GM18508 (cell line): ENCODE measurements around the gene HHAT.
"Not testable (repeated sequence)": the region's sequence is repeated elsewhere in the genome, so short reads cannot be mapped to it uniquely, and the experiment has no call there.

Experiments
- ATAC-seq: cut with Tn5 transposase; IDR thresholded peaks from one replicate; pipeline ENCODE4 v1.9.1; 2021; ENCODE audit warnings: moderate number of reproducible peaks; ENCODE audit not compliant: insufficient read depth, unreplicated experiment

The HHAT gene

DNA sequence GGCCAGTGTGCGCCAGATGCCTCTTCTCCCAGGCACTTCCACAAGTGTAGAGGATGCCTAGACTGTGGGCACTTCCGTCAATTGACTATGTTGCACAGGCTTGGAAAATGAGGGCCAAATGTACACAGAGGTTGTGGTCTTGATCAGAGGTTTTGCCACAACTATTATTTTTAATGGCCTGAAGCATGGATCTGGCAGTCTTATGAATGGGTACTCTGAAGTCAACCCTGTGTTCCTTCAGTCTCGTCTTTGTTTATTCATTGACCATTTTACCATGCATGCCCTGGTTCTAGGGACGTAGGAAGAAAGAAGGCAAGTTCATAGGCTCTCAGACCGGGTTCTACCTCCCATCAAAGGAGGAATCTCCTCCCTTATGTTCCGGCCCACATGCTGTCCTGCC is 329.1 kb downstream of the HHAT start:
- ATAC-seq, result no peak

DNA sequence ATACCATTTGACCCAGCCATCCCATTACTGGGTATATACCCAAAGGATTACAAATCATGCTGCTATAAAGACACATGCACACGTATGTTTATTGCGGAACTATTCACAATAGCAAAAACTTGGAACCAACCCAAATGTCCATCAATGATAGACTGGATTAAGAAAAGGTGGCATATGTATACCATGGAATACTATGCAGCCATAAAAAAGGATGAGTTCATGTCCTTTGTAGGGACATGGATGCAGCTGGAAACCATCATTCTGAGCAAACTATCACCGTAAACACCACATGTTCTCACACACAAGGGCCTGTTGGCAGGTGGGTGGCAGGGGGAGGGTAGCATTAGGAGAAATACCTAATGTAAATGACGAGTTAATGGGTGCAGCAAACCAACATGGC is 332.8 kb downstream of the HHAT start:
- ATAC-seq, result not testable (repeated sequence)

DNA sequence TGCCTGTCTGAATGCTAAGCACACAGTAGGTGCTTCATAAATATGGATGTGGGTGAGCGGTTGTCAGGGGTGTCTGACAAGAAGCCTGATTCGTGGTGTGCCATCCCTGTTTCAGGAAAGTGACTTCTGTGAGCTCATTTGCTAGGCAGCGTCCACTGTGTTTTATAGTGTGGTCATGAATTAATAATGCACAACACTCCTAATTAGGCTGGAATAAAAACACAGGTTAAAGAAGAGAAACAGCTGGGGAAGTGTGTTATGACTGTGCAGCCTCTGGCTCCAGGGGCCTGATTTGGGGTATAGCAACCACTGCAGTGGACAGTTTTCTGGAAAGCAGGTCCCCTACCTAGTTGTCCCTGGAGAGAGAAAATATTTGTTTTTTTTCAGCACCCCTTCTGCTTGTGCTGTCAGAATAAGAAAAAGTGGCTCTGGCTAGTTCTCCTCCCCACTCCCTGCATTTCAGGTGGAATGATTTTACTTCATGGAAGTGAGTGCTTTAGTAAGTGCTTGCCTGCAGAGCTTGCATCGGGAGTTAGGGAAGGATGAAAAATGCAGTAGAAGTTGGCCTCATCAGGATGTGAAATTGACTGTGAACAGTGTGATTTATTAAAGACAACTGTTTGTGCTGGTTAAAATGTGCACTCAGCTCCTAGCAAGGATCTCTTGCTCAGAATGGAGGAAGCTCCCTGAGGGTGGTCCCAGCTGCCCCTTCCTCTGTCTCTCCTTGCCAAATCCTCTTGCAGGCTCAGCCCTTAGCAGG is 333.8 kb downstream of the HHAT start:
- no peak for ATAC-seq

DNA sequence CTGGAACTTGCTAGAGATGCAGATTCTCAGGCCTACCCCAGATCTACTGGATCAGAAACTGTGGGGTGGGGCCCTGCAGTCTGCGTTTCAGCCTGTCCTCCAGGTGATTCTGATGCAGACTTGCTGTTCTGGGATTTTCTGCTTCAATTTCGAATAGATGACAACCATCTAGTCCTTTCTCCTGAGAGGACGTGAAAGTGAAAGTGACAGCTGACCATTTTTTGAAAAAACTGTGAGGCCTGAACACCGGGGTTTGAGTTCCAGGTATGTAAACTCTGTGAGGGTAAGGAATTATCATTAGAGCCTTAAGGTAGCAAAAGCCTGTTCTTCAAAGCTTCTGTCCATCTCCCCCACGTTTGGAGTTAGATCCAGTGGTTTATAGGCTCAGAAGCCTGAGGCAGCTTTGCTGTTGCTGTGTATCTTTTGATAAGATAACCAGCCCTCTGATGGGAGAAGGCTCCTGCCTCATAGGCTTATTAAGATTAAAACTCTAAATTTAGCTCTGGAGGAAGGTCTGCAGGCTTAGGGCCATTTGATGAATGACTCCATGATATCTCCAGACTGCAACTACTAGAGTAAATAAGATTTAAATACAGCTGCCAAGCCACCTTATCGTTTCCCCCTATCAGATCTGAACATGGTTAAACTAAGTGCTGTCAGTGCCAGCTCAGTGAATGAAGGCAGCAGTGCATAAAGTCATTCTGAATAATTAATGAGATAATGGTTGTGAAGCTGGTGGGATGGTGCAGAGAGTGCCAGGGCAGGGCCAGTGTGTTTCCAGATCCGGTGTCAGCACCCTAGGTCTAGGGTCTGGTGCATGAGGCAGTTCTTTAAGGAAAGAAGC is 335.2 kb downstream of the HHAT start:
- no peak for ATAC-seq

DNA sequence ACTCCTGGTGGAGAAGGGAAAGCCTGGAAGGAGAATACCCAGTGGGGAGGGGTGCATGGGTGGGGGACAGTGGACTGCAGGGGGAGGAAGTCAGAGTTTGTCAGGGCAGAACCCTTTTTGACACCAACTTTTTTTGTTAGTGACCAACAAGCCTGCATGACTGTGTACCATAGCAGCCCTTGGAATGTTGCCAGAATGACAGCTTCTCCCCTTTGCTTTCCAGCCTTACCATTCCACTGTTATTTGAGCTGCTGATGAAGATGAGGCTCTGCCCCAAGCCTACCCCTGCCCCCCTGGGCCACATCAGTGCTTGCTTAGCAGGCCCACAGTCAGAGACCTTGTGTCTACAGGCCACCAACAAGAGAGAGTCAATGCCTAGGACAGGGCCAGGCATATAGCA is 341.2 kb downstream of the HHAT start:
- no peak for ATAC-seq

DNA sequence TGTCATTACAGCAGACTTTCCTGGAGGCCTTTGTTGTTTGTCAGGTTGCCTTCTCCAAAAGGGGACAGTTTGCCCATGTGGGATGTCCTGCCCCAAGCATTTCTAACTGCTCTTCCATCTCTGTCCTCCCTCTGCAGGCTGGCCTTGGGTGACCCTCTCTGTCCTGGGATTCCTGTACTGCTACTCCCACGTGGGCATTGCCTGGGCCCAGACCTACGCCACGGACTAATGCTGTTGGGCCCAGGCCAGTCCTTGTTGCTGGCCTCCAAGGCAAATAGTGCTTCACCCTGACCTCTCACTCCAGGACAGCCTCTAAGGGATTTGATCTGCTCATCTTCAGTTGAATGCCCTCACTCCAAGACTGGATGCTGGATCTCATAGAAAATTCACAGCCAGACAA is 345.4 kb downstream of the HHAT start:
- no peak for ATAC-seq

DNA sequence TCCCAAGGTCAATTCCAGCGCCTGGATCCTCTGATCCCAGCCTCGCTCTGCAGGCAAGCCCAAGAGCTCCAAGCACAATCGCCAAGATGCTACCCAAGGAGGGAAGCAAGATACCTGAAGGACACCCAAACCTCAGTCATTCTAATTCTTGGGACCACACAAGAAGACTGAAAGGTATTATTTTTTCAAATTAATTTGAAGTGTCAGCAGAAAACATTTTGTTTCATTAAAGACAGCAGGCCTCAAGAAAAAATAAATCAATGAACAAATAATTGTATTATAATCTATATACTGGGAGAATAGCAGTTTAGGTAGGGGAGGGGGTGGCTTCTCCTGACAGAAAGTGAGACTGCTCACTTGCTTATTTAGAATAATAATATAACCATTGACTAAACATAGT is 347.8 kb downstream of the HHAT start:
- no peak for ATAC-seq

DNA sequence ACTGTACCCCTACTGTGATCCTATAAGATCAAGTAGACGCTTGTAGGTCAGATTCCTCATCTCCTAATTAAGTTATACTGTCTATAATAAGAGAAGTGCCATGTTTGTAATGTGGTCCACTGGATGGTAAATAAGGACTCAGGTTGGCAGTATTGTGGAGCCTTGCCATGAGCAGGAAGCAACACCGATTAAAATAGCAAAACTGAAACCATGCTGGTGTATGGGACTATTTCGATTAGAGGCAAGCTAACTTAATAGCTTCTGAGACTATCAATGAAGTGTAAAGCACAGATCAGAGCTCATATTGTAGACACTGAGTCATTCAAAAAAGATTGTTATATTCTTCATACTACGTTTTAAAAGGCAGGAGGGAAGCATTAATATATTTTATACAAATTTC is 348.8 kb downstream of the HHAT start:
- no peak for ATAC-seq

DNA sequence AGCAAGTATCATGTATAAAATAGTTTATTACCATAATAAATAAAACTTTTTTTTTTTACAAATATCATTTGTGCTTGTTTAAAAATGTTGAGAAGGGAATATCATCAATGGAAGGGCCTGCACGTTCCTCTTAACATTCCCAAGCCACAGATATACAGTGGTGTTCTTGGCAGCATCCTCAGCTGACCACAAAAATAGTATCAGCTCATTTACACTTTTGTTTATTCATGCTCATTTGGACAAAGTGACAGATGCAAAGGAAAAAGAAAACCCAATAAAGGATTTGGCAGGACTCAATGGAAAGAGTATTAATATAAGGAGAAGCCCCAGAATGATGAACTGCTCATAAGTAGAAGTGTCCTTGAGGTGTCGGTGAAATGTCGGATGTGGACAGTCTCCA is 349.6 kb downstream of the HHAT start:
- no peak for ATAC-seq

DNA sequence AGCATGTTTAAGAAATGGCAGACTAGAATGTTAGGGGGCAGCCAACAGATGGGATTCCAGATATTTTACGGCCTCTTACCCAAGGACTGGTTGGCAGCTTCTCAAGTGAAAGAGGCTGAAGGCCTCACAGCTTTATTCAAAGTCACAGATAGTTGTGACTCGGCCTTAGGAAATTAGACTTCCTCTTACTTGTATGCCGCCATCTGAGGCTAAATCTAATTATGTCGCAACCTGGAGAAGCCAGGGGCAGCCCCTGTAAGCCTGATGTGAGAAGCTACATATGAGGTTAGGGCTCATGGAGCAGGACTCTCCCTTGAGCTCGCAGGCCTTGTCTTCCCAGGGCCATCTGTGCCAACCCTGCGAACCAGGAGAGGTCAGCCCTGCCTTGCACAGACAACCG is 352.5 kb downstream of the HHAT start:
- ATAC-seq, result no peak

DNA sequence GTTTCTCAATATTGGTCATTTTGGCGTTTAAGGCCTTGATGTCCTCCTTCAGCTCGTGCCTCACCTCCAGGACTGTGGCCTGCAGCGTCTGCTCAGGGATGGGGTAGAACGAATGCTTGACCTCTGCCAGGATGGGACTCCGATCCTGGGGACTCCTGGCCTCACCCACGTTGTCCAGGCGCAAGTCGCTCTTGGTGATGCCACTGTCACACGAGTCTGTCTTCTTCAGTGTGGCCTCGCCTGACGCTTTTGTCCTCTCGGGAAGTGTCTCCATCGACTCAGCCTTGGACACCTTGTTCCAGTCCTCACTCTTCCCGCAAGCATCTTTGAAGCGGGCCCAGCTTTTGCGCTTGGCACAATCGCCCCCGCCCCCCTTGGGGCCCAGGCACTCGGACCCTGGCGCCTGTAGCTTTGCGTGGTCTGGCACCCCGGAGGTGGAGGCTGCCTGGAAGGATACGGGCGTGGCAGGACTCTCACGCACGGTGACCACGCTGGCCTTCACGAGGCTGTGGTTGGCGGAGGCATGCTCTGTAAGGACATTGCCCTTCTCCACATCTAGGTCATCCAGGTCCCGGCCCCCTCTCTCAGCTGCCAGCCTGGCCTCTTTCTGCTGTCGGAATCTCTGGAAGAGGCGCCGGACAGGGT is 354.8 kb downstream of the HHAT start:
- ATAC-seq, result no peak

DNA sequence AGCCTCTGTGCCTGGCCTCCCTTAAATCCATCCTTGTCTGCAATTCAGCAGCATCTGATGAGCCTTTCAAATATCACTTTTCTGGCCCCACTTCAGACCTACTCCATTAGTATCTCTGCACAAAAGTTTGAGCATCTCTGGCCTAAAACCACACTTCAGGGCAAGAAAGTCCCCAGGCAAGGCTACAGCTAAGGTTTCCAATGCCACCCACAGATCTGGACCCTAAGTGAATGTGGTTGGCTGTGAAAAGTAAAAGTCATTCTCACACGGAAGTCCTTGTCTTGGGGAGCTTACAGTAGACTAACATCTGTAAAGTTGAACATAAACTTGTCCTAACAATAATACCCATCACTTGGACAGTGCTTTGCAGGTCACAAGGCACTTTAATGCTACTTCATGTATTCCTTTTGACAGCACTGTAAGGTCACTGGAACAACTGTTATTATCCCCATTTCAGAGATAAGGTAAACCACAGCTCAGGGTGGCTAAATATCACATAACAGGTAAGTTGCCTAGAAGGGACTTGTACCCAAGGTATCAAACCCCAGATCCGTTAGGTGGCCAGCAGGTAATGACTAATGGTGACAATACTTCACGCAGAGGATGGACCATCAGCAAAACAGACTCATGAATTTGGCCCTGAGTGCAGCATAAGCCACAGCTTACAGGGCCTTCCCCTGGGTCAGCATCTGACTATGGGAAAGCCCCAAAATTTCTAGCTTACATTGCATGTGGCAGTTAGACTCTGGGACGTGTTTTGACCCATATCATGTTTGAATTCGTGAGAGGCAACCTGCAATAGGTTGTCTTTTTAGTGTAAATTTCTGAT is 356.0 kb downstream of the HHAT start:
- ATAC-seq, result peak; percentile 73

DNA sequence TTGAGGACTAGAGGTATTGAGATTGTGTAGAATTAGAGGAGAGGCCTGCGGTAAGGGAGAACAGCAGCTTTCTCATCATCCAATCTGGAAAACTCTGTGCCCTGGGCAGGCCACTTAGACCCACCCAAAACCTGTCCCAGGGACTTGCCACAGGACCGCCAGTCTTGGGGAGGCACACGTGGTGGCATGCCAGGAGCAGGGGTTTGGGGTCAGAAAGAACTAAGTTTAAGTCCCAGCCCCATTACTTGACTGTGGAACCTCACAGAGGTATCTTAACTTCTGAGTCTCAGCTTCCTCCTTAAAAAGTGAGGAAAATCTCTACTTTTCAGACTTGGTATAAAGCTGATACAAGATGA is 356.6 kb downstream of the HHAT start:
- no peak for ATAC-seq

DNA sequence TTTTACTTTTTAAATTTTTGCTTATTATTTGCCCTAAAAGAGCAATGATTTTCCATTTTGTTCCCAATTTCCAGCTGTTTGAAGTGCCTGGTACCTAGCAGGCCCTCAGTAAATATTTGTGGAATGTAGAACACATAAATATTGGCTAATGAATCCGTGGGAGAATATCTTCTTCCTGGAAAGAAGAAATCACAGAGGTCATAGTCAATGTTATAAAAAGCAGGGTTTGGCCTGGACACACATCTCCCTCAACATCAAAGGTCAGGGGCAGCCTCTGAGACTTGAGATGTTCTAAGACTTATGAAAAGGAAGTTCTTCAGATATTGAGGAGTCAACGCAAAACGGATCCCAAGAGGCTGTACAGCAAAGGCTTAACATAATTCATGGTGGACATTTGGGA is 358.1 kb downstream of the HHAT start:
- no peak for ATAC-seq

DNA sequence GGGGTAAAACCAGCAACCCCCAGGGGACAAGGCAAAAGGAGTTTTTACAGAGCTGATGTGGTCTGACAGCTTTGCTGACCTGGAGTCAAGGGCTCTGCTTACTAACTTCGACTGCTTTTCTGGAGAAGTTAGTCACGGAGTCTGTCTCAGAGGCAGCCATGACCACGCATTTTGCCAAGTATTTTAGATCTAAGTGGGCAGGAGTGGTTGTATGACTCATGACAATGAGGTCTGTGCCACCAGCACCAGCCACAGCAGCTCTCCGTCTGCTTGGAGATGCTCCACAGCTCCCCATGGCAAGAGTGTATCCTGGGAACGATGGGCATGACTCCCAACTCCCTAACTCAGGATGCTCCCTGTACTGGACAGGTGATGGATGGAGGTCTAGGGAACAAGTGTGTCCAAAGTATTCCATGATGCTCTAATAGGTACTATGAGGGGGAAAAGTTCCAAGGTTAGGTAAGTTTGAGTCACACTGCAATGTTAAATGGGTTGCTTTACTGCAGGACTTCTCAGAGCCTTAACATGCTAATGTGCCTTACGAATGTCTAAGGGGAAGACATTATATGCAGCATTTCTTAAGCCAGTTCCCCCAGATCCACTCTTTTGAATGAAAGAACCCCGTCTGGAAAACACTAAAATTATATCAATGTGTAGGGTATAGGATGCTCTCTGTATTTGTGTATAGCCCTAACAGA is 359.0 kb downstream of the HHAT start:
- no peak for ATAC-seq

DNA sequence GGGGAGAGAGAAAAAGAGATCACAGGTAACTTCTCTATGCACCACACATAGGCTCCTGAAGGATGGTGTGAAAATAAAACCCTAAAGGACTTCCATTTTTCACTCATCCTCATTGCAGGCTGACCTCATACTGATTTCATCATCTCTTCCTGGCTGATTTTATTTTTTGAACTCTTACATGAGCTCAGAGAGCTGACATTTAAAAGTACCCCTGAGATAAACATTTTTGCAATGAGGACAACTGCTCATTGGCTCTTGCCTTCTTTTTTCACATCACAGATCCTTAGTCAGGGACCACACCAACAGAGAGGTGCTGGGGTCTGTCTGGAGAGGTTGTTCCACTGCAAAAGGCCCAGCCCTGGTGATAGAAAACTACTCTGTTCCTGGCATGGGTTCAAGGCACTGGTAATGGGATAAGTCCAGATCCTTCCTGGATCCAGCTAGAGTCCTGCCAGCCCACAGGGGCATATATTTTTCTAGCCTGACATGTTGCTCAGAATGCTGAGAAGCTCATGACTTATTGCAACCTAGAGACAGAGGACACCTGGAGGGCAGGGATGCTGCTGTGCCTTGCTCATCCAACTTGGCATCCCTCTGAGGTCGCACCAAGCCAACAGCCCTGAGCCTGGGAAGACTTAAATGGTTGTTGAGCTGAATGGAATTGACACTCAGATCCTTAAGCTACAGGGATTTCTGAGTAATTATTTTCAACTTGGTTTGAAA is 360.0 kb downstream of the HHAT start:
- no peak for ATAC-seq

DNA sequence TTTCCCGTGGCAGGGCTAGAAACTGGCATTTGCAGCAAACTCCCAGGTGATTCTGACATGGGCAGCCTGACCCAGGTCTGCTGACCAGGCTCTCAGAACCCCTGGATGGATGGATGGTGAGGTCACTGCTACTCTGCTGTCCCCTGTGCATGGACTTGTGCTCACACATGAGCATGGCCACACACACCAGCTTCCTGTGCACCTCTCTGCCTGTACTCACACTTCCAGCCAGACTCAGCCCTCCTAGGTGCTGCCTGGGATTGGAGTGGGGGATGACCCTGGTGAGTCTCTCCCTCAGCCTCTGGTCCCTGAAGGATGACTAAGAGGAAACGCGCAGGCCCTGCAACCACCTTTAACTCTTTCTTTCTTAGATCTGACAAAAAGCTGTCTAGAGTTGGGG is 361.1 kb downstream of the HHAT start:
- no peak for ATAC-seq

DNA sequence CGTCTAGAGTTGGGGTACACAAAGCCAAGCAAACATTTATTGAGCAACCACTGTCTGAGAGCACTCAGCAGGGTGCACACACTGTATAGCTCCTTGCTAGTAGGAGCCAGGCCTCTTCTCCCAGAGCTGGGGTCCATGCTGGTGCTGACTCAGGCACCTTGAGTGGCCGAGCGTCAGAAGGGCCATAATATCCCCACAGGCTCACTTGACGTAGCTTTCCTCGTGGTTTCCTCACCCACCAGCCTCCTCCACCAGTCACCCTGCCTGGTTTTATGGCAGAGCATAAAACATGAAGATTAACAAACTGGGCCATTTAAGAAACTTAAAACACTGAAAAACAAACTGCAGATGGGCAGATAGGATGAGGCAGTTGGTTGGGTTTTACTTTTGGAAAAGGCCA is 361.5 kb downstream of the HHAT start:
- no peak for ATAC-seq

DNA sequence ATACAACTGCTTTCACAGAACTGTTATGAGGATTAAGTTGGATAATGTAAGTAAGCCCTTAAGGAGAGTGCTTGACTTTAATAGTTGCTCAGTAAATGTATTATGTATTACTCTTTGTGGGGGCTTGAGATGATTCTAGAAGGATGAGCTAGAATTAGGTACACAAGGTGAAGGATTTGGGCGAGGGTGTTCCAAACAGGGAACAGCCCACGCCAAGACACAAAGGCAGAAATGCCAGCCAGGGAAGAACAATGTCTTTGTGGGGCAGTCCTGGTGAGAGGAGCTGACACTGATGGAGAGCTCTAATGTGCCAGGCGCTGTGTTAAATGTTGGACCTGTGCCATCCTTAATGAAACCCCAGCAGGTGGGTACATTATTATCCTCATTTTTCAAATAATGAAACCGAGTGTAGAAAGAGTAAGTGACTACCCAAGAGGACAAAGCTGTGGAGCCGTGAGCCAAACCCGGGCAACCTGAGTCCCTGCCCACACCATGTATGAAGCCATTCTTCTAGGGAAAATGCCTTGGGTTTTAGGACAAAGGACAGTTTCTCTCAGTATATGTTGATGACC is 362.4 kb downstream of the HHAT start:
- ATAC-seq, result no peak
